Neural cell (in vitro differentiated cells): ENCODE results near the gene CAMK2D.

ENCODE experiments used
- EP300 ChIP-seq: fragments of 450-650 bp; conservative IDR thresholded peaks from 2 replicates; pipeline ENCODE4 v1.6.1; 2014; ENCODE audit warnings: antibody characterized with exemption, mild to moderate bottlenecking, moderate library complexity; ENCODE audit not compliant: poor library complexity, severe bottlenecking
- TF ChIP-seq, protein P1 (sequence below): fragments of 450-650 bp; IDR thresholded peaks from 2 replicates; pipeline ENCODE4 v1.5.1; 2014; ENCODE audit warnings: antibody characterized with exemption, mild to moderate bottlenecking, moderate library complexity; ENCODE audit not compliant: poor library complexity, severe bottlenecking

DNA sequence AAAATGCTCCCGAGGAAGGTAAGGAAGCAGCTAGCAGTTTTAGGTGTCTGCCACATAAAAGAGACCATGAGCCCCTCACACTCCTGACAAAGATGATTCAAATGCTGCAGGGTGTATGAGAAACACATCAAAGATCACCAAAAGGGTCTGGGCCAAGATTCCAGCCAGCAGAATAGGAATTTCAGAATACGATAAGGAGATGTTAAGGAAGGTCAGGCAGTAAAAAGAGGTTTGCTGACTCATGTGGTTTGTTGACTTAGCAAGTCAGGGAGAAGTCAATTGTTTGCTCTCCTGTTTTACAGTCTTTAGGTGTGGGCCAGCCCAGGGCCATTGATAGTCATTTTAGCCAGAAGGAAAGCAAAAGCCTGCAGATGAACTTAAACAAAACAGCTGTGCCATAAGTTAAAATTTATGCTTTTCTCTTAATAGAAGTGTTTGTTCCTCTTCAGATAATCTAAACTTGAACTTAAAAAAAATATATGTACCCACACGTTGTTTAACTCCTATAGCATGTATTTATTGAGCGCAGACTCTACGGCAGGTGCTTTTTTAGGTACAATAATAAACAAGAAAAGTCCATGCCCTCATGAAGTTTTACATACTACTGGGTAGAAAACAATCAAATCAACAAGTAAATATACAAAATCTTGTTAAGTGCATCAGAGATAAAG lies 115.6 kb downstream of the CAMK2D start:
- no peak for TF ChIP-seq EP300
- TF ChIP-seq, protein P1, sequence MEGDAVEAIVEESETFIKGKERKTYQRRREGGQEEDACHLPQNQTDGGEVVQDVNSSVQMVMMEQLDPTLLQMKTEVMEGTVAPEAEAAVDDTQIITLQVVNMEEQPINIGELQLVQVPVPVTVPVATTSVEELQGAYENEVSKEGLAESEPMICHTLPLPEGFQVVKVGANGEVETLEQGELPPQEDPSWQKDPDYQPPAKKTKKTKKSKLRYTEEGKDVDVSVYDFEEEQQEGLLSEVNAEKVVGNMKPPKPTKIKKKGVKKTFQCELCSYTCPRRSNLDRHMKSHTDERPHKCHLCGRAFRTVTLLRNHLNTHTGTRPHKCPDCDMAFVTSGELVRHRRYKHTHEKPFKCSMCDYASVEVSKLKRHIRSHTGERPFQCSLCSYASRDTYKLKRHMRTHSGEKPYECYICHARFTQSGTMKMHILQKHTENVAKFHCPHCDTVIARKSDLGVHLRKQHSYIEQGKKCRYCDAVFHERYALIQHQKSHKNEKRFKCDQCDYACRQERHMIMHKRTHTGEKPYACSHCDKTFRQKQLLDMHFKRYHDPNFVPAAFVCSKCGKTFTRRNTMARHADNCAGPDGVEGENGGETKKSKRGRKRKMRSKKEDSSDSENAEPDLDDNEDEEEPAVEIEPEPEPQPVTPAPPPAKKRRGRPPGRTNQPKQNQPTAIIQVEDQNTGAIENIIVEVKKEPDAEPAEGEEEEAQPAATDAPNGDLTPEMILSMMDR, result no peak
